ENCODE data around the gene S1PR2.

- TF ChIP-seq CTCF (IDR thresholded peaks at IDR 0.05) (no peak), POLR2AphosphoS5 (IDR thresholded peaks at IDR 0.05) (no peak), POLR2A (IDR thresholded peaks at IDR 0.05) (no peak)
These were observed 20.1 kb downstream of the S1PR2 start for GRCh38 chr19:10211061-10211460.

All from transverse colon (tissue), 4 donors.